HEK293 (cell line): ENCODE results near the gene NELL2.

Experiments used
- CTCF ChIA-PET: fragments of 350-600 bp; formaldehyde crosslinking; extraction: SDS; loops from one replicate; lab custom pipeline; 2021; ENCODE audit warnings: antibody characterized with exemption; lab: Yijun Ruan, JAX
- POLR2A ChIA-PET: fragments of 300-600 bp; formaldehyde crosslinking; extraction: SDS; loops from one replicate; lab custom pipeline; 2020; ENCODE audit warnings: antibody characterized with exemption, inconsistent platforms; lab: Yijun Ruan, JAX
- H3K27ac ChIP-seq: fragments of 200-500 bp; sonication (Bioruptor generic); 2 replicates; pipeline ENCODE4 v1.5.1; 2014; ENCODE audit warnings: low read depth, low read length, control low read depth, inconsistent platforms; ENCODE audit errors: extremely low read depth
- H3K36me3 ChIP-seq, 2 experiments: fragments of 200-500 bp in 1 of 2; sonication (Bioruptor generic) in 1 of 2; 1 replicate in 1 of 2; 2 replicates in 1 of 2; pipeline ENCODE4 v1.5.1; 2014 to 2017; ENCODE audit warnings: inconsistent platforms in 2 of 2, low read length in 2 of 2; ENCODE audit not compliant: control insufficient read depth in 2 of 2, insufficient read depth in 1 of 2
- H3K4me1 ChIP-seq: fragments of 200-500 bp; sonication (Bioruptor generic); 2 replicates; pipeline ENCODE4 v1.5.1; 2014; ENCODE audit warnings: mild to moderate bottlenecking, low read length, inconsistent platforms; ENCODE audit not compliant: control insufficient read depth, insufficient read depth
- H3K4me3 ChIP-seq: 2 replicates; pipeline ENCODE4 v1.5.1; 2011; ENCODE audit warnings: low read depth, mild to moderate bottlenecking, control low read depth, low read length, moderate library complexity
- H3K9me3 ChIP-seq: fragments of 200-500 bp; sonication (Bioruptor generic); 2 replicates; pipeline ENCODE4 v1.5.1; 2014; ENCODE audit warnings: low read depth, low read length, inconsistent platforms; ENCODE audit not compliant: control insufficient read depth, insufficient read depth
- BCL11B ChIP-seq: fragments of 450-650 bp; formaldehyde crosslinking; IDR thresholded peaks from 2 replicates; pipeline ENCODE4 v1.5.1; 2016; ENCODE audit warnings: low read depth, missing biosample characterization, missing genetic modification characterization
- FEZF1 ChIP-seq: fragments of 450-650 bp; formaldehyde crosslinking; IDR thresholded peaks from 2 replicates; pipeline ENCODE4 v1.5.1; 2016; ENCODE audit warnings: missing biosample characterization, missing genetic modification characterization
- HOXA7 ChIP-seq: sonication (generic); formaldehyde crosslinking; IDR thresholded peaks from 2 replicates; pipeline ENCODE4 v1.8.1; 2022; ENCODE audit warnings: missing genetic modification reagents, borderline replicate concordance
- KLF10 ChIP-seq: fragments of 450-650 bp; IDR thresholded peaks from 2 replicates; pipeline ENCODE4 v1.5.1; 2018; ENCODE audit warnings: missing biosample characterization, mild to moderate bottlenecking, missing genetic modification characterization
- PATZ1 ChIP-seq: fragments of 450-650 bp; formaldehyde crosslinking; IDR thresholded peaks from 2 replicates; pipeline ENCODE4 v1.5.1; 2016; ENCODE audit warnings: missing biosample characterization, missing genetic modification characterization
- PBX3 ChIP-seq: sonication (generic); formaldehyde crosslinking; IDR thresholded peaks from 2 replicates; pipeline ENCODE4 v1.8.1; 2022; ENCODE audit warnings: mild to moderate bottlenecking, moderate library complexity, missing genetic modification reagents
- SALL2 ChIP-seq: fragments of 450-650 bp; formaldehyde crosslinking; IDR thresholded peaks from 2 replicates; pipeline ENCODE4 v1.5.0; 2017; ENCODE audit warnings: missing biosample characterization, mild to moderate bottlenecking, missing genetic modification characterization, borderline replicate concordance
- SP7 ChIP-seq: fragments of 450-650 bp; formaldehyde crosslinking; IDR thresholded peaks from 2 replicates; pipeline ENCODE4 v1.5.1; 2016; ENCODE audit warnings: missing biosample characterization, missing genetic modification characterization
- ZBTB1 ChIP-seq: fragments of 450-650 bp; formaldehyde crosslinking; IDR thresholded peaks from 2 replicates; pipeline ENCODE4 v1.5.1; 2016; ENCODE audit warnings: missing biosample characterization, missing genetic modification characterization
- ZEB2 ChIP-seq: fragments of 450-650 bp; formaldehyde crosslinking; IDR thresholded peaks from 2 replicates; pipeline ENCODE4 v1.5.1; 2016; ENCODE audit warnings: missing biosample characterization, missing genetic modification characterization
- ZNF112 ChIP-seq: fragments of 450-650 bp; formaldehyde crosslinking; IDR thresholded peaks from 2 replicates; pipeline ENCODE4 v1.5.0; 2017; ENCODE audit warnings: missing biosample characterization, missing genetic modification characterization
- ZNF2 ChIP-seq: fragments of 450-650 bp; formaldehyde crosslinking; IDR thresholded peaks from 2 replicates; pipeline ENCODE4 v1.5.1; 2016; ENCODE audit warnings: missing biosample characterization, missing genetic modification characterization
- ZNF211 ChIP-seq: fragments of 450-650 bp; formaldehyde crosslinking; IDR thresholded peaks from 2 replicates; pipeline ENCODE4 v1.5.1; 2016; ENCODE audit warnings: low read depth, missing biosample characterization, missing genetic modification characterization
- ZNF239 ChIP-seq: fragments of 450-650 bp; formaldehyde crosslinking; IDR thresholded peaks from 2 replicates; pipeline ENCODE4 v1.5.1; 2016; ENCODE audit warnings: missing biosample characterization, missing genetic modification characterization
- ZNF280C ChIP-seq: fragments of 450-650 bp; formaldehyde crosslinking; IDR thresholded peaks from 2 replicates; pipeline ENCODE4 v1.5.1; 2016; ENCODE audit warnings: missing biosample characterization, missing genetic modification characterization
- ZNF280D ChIP-seq: fragments of 450-650 bp; formaldehyde crosslinking; IDR thresholded peaks from 2 replicates; pipeline ENCODE4 v1.5.1; 2016; ENCODE audit warnings: missing biosample characterization, missing genetic modification characterization
- ZNF350 ChIP-seq: fragments of 450-650 bp; formaldehyde crosslinking; IDR thresholded peaks from 2 replicates; pipeline ENCODE4 v1.5.0; 2017; ENCODE audit warnings: missing biosample characterization, mild to moderate bottlenecking, missing genetic modification characterization
- ZNF394 ChIP-seq: fragments of 450-650 bp; formaldehyde crosslinking; IDR thresholded peaks from 2 replicates; pipeline ENCODE4 v1.5.1; 2016; ENCODE audit warnings: missing biosample characterization, missing genetic modification characterization, mild to moderate bottlenecking, moderate library complexity, borderline replicate concordance
- ZNF473 ChIP-seq: fragments of 450-650 bp; formaldehyde crosslinking; IDR thresholded peaks from 2 replicates; pipeline ENCODE4 v1.5.1; 2017; ENCODE audit warnings: missing biosample characterization, missing genetic modification characterization
- ZNF488 ChIP-seq: fragments of 450-650 bp; formaldehyde crosslinking; IDR thresholded peaks from 2 replicates; pipeline ENCODE4 v1.5.1; 2016; ENCODE audit warnings: missing biosample characterization, missing genetic modification characterization
- ZNF529 ChIP-seq: fragments of 450-650 bp; formaldehyde crosslinking; IDR thresholded peaks from 2 replicates; pipeline ENCODE4 v1.5.1; 2017; ENCODE audit warnings: missing genetic modification characterization, missing biosample characterization; ENCODE audit not compliant: insufficient replicate concordance
- ZNF555 ChIP-seq: fragments of 450-650 bp; formaldehyde crosslinking; conservative IDR thresholded peaks from 2 replicates; pipeline ENCODE4 v1.5.1; 2017; ENCODE audit warnings: missing biosample characterization, mild to moderate bottlenecking, missing genetic modification characterization, inconsistent platforms
- ZNF768 ChIP-seq: fragments of 450-650 bp; formaldehyde crosslinking; IDR thresholded peaks from 2 replicates; pipeline ENCODE4 v1.5.1; 2018; ENCODE audit warnings: missing biosample characterization, mild to moderate bottlenecking, missing genetic modification characterization
- ZNF785 ChIP-seq: fragments of 450-650 bp; formaldehyde crosslinking; IDR thresholded peaks from 2 replicates; pipeline ENCODE4 v1.5.1; 2016; ENCODE audit warnings: missing biosample characterization, missing genetic modification characterization
- ZNF791 ChIP-seq: fragments of 450-650 bp; formaldehyde crosslinking; IDR thresholded peaks from 2 replicates; pipeline ENCODE4 v1.5.1; 2016; ENCODE audit warnings: missing biosample characterization, missing genetic modification characterization
- ZSCAN5A ChIP-seq: fragments of 450-650 bp; formaldehyde crosslinking; IDR thresholded peaks from 2 replicates; pipeline ENCODE4 v1.5.1; 2016; ENCODE audit warnings: missing biosample characterization, missing genetic modification characterization

The NELL2 gene

GRCh38 chr12:44507461-44507860 is 368.7 kb downstream of the NELL2 start:
- ChIA-PET CTCF (no interaction called here), POLR2A (no interaction called here)
- Histone ChIP-seq H3K36me3 (no peaks in the 10 kb centered on the region), H3K27ac (no peak overlapping the region), H3K4me1 (no peaks in the 10 kb centered on the region), H3K4me3 (no peak overlapping the region), H3K9me3 (no peaks in the 10 kb centered on the region)
- TF ChIP-seq ZNF211 (tag by site-specific recombination) (no peak), ZNF785 (tag by site-specific recombination) (no peak), ZNF394 (no peak), ZNF473 (tag by site-specific recombination) (no peak), ZNF112 (tag by site-specific recombination) (no peak), ZNF2 (tag by site-specific recombination) (no peak), ZNF280D (tag by site-specific recombination) (no peak), ZNF280C (no peak)

- POLR2A ChIA-PET, result no interaction called here
- Histone ChIP-seq H3K4me3 (no peak overlapping the region), H3K36me3 (no peaks in the 10 kb centered on the region), H3K4me1 (no peaks in the 10 kb centered on the region), H3K9me3 (no peaks in the 10 kb centered on the region), H3K27ac (no peak overlapping the region)
- CTCF ChIA-PET, result no interaction called here
- no peak for TF ChIP-seq HOXA7 (CRISPR knock-in tag)
- TF ChIP-seq ZEB2 (tag by site-specific recombination), result no peak
- TF ChIP-seq ZSCAN5A, result no peak
- TF ChIP-seq PATZ1, result no peak
- no peak for TF ChIP-seq PBX3 (CRISPR knock-in tag)
- no peak for TF ChIP-seq SALL2 (tag by site-specific recombination)
- no peak for TF ChIP-seq ZBTB1
- TF ChIP-seq ZNF791 (tag by site-specific recombination), result no peak
- no peak for TF ChIP-seq KLF10
- TF ChIP-seq ZNF529 (tag by site-specific recombination), result no peak
- TF ChIP-seq ZNF555, result no peak
- no peak for TF ChIP-seq ZNF473 (tag by site-specific recombination)
- TF ChIP-seq ZNF239 (tag by site-specific recombination), result no peak
- TF ChIP-seq SP7 (tag by site-specific recombination), result no peak
- no peak for TF ChIP-seq ZNF350 (tag by site-specific recombination)
- TF ChIP-seq FEZF1 (tag by site-specific recombination), result no peak
- no peak for TF ChIP-seq ZNF768
- TF ChIP-seq ZNF488 (tag by site-specific recombination), result no peak
- no peak for TF ChIP-seq BCL11B
These were observed 371.3 kb downstream of the NELL2 start for GRCh38 chr12:44504799-44505198.
